Measurements from ENCODE around the gene CAPN6.

DNA sequence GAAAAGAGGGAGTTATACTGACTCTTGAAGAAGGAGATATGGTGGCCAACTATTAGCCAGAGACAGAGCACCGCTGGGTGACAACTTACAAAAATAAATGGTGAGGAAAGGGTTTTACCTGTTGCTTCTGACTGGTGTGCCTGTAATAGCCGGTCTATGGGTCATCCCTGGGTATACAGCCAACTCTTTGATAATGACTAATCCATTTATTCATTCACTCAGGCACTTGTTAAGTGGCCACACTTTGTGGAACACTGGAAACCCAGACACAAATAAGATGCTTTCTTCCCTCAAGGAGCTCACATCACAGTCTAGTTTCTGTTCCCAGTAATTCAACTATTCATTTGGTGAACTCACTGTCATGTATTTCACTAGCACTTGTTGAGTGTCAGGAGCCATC is 13.2 kb upstream of the CAPN6 start:
- TF ChIP-seq POLR2AphosphoS5 (IDR thresholded peaks at IDR 0.05; ENCODE audit: low read depth, low read length) (no peak), CTCF (IDR thresholded peaks at IDR 0.05) (no peak), REST (IDR thresholded peaks at IDR 0.05; ENCODE audit: insufficient read depth in 1 of 2, low read depth in 2 of 2, low read length in 1 of 2) (no peak), TCF7L2 (IDR thresholded peaks at IDR 0.05; ENCODE audit: low read depth, low read length) (no peak)

Measured in Panc1 (cell line).